ENCODE data around the gene TICAM1. TPM values are rescaled to one million over a fixed set of nuclear protein-coding genes. Genes with fewer than 3 reads are reported as not detected.

Gene TICAM1
- total and polyA plus RNA-seq, 2 of the 13 experiments (the other 11 are each of a cell fraction or from before 2014, with no cell fraction given): 0.33 to 0.95 TPM

DNA sequence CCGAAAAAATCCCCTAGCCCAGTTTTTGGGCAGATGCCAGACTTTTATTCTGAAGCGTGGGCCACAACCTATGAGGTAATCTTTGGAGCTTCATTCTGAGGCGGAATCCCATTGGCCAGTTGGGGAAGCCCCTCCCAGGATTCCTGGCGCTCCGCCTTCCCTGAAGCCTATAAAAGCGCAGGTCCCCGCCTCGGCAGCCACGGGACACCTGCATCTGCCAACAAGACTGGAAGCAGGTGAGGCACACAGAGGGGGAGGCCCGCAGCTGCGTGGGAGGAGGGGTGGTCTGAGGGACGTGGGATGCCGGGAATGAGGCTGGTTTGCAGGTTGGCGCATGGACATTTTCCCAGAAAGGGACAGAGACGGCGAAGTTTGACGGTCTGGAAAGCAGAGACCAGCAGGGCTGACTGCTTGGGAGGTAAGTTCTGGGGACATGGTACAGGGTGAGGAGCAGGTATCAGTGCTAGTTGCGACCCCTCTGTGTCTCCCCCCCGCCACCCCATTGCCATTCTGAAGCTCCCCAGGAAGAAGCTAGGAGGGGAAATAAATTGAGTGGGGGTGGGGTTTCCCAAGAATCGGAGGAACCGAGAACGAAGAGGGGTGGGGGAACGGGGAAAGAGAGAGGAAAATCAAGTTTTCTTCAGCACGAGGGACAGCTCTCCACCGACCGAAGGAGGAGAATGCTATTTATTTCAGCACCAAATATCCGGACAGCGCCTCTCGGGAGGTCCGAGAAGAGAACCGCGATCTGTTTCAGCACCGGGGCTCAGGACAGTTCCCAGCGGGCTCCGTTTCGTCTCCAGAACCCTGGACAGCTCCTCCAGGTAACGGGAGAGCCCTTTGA is 62.4 kb downstream of the TICAM1 start (continued):
- TF ChIP-seq AKNA (CRISPR knock-in tag; IDR thresholded peaks at IDR 0.05; ENCODE audit: borderline replicate concordance) (peak; percentile 100), ZNF644 (CRISPR knock-in tag; IDR thresholded peaks at IDR 0.05; ENCODE audit: low read depth) (peak; percentile 97), JDP2 (CRISPR knock-in tag; IDR thresholded peaks at IDR 0.05; ENCODE audit: borderline replicate concordance) (peak; percentile 99), TFE3 (CRISPR knock-in tag; IDR thresholded peaks at IDR 0.05) (peak; percentile 100), DDIT3 (CRISPR knock-in tag; IDR thresholded peaks at IDR 0.05) (peak; percentile 97), PHF5A (CRISPR knock-in tag; IDR thresholded peaks at IDR 0.05; ENCODE audit: low read depth, unreplicated experiment) (peak; percentile 100), SMAD9 (CRISPR knock-in tag; IDR thresholded peaks at IDR 0.05) (peak; percentile 100), CBX5 (CRISPR knock-in tag; IDR thresholded peaks at IDR 0.05; ENCODE audit: borderline replicate concordance) (peak; percentile 100), HMGXB3 (CRISPR knock-in tag; IDR thresholded peaks at IDR 0.05; ENCODE audit: borderline replicate concordance) (peak; percentile 99), ATF7 (IDR thresholded peaks at IDR 0.05) (no peak), ATF7 (CRISPR knock-in tag; IDR thresholded peaks at IDR 0.05) (peak; percentile 95), ZSCAN31 (CRISPR knock-in tag; IDR thresholded peaks at IDR 0.05; ENCODE audit: low read depth) (peak; percentile 100), TCF7 (IDR thresholded peaks at IDR 0.05; ENCODE audit: low read depth) (no peak), PAF1 (CRISPR knock-in tag; IDR thresholded peaks at IDR 0.05) (peak; percentile 94; the same call in 1 of the 2 replicates), CC2D1A (CRISPR knock-in tag; IDR thresholded peaks at IDR 0.05) (peak; percentile 100), ZBTB38 (CRISPR knock-in tag; IDR thresholded peaks at IDR 0.05) (peak; percentile 100), ZFP36L1 (CRISPR knock-in tag; IDR thresholded peaks at IDR 0.05) (peak; percentile 100), RORA (CRISPR knock-in tag; IDR thresholded peaks at IDR 0.05) (peak; percentile 99; the same call in 1 of the 2 replicates), ZNF180 (CRISPR knock-in tag; IDR thresholded peaks at IDR 0.05; ENCODE audit: borderline replicate concordance, low read depth) (peak; percentile 99; the same call in 1 of the 2 replicates)

Data from HepG2 (cell line).